Measurements from ENCODE around the gene OSBPL5.

Gene OSBPL5

GRCh38 chr11:3207526-3208189 lies 42.5 kb upstream of the OSBPL5 start:
- TF ChIP-seq SIN3A (IDR thresholded peaks at IDR 0.05; ENCODE audit: borderline replicate concordance, insufficient read depth, low read length) (no peak), POLR2AphosphoS5 (IDR thresholded peaks at IDR 0.05; ENCODE audit: low read depth, low read length) (no peak), FOXP2 (optimal IDR thresholded peaks at IDR 0.05; ENCODE audit: borderline replicate concordance, extremely low read depth, extremely low read length, insufficient read depth) (no peak), TAF1 (IDR thresholded peaks at IDR 0.05; ENCODE audit: borderline replicate concordance, insufficient read depth, low read length) (no peak), REST (IDR thresholded peaks at IDR 0.05; ENCODE audit: insufficient read depth in 1 of 2, low read depth in 2 of 2, low read length in 2 of 2) (no peak)

GRCh38 chr11:3206922-3207204 lies 41.8 kb upstream of the OSBPL5 start:
- TF ChIP-seq POLR2AphosphoS5 (IDR thresholded peaks at IDR 0.05; ENCODE audit: low read depth, low read length), result no peak
- TF ChIP-seq REST (IDR thresholded peaks at IDR 0.05; ENCODE audit: insufficient read depth in 1 of 2, low read depth in 2 of 2, low read length in 2 of 2), result no peak
- TF ChIP-seq FOXP2 (optimal IDR thresholded peaks at IDR 0.05; ENCODE audit: borderline replicate concordance, extremely low read depth, extremely low read length, insufficient read depth), result no peak
- no peak for TF ChIP-seq SIN3A (IDR thresholded peaks at IDR 0.05; ENCODE audit: borderline replicate concordance, insufficient read depth, low read length)
- no peak for TF ChIP-seq TAF1 (IDR thresholded peaks at IDR 0.05; ENCODE audit: borderline replicate concordance, insufficient read depth, low read length)

- TF ChIP-seq POLR2AphosphoS5 (IDR thresholded peaks at IDR 0.05; ENCODE audit: low read depth, low read length) (no peak), FOXP2 (optimal IDR thresholded peaks at IDR 0.05; ENCODE audit: borderline replicate concordance, extremely low read depth, extremely low read length, insufficient read depth) (no peak), SIN3A (IDR thresholded peaks at IDR 0.05; ENCODE audit: borderline replicate concordance, insufficient read depth, low read length) (no peak), REST (IDR thresholded peaks at IDR 0.05; ENCODE audit: insufficient read depth in 1 of 2, low read depth in 2 of 2, low read length in 2 of 2) (no peak), TAF1 (IDR thresholded peaks at IDR 0.05; ENCODE audit: borderline replicate concordance, insufficient read depth, low read length) (no peak)
These were observed 41.2 kb upstream of the OSBPL5 start for GRCh38 chr11:3206156-3206921.

GRCh38 chr11:3205261-3206155 lies 40.4 kb upstream of the OSBPL5 start:
- TF ChIP-seq SIN3A (IDR thresholded peaks at IDR 0.05; ENCODE audit: borderline replicate concordance, insufficient read depth, low read length) (no peak), TAF1 (IDR thresholded peaks at IDR 0.05; ENCODE audit: borderline replicate concordance, insufficient read depth, low read length) (no peak), POLR2AphosphoS5 (IDR thresholded peaks at IDR 0.05; ENCODE audit: low read depth, low read length) (no peak), FOXP2 (optimal IDR thresholded peaks at IDR 0.05; ENCODE audit: borderline replicate concordance, extremely low read depth, extremely low read length, insufficient read depth) (no peak), REST (IDR thresholded peaks at IDR 0.05; ENCODE audit: insufficient read depth in 1 of 2, low read depth in 2 of 2, low read length in 2 of 2) (no peak)

All from PFSK-1 (cell line).